Heart right ventricle (tissue), 16 donors: ENCODE data around the gene TCF3. TPM values are rescaled to one million over a fixed set of nuclear protein-coding genes. Genes with fewer than 3 reads are reported as not detected.

ENCODE experiments used
- ATAC-seq, 8 donors: fragments of 200-7000 bp; cut with Tn5 transposase; one replicate each; pipeline ENCODE4 v1.9.1; 2020; ENCODE audit warnings: mild to moderate bottlenecking in 8 of 8, moderate library complexity in 8 of 8, moderate number of reproducible peaks in 1 of 8
- DNase-seq, 2 donors: peaks; one replicate each; pipeline ENCODE4 v3.0.0-alpha.2; 2020
- H3K27ac ChIP-seq, 10 donors: fragments of 200-600 bp; sonication (generic) in 2 of 10; one replicate each; pipeline versions ENCODE4 v1.5.0 to v1.8.0; 2020 to 2022; ENCODE audit warnings: mild to moderate bottlenecking in 3 of 10
- H3K27me3 ChIP-seq, 7 donors: fragments of 200-600 bp; one replicate each; pipeline ENCODE4 v1.8.0; 2021 to 2022; ENCODE audit warnings: mild to moderate bottlenecking in 2 of 7
- H3K36me3 ChIP-seq, 9 donors: fragments of 200-600 bp; sonication (generic) in 1 of 9; one replicate each; pipeline versions ENCODE4 v1.5.0 to v1.8.0; 2020 to 2022; ENCODE audit warnings: mild to moderate bottlenecking in 2 of 9
- H3K4me1 ChIP-seq, 9 donors: fragments of 200-600 bp; sonication (generic) in 1 of 9; one replicate each; pipeline versions ENCODE4 v1.5.0 to v1.8.0; 2020 to 2022; ENCODE audit warnings: mild to moderate bottlenecking in 4 of 9
- H3K4me3 ChIP-seq, 10 donors: fragments of 200-600 bp; sonication (generic) in 2 of 10; one replicate each; pipeline versions ENCODE4 v1.5.0 to v1.8.0; 2020 to 2022; ENCODE audit warnings: mild to moderate bottlenecking in 7 of 10, moderate library complexity in 2 of 10
- H3K9me3 ChIP-seq, 11 donors: fragments of 200-600 bp in 10 of 11; sonication (generic) in 2 of 11; one replicate each; pipeline versions ENCODE4 v1.5.0 to v1.8.0; 2013 to 2022; ENCODE audit warnings: mild to moderate bottlenecking in 2 of 11, control low read depth in 1 of 11, moderate library complexity in 1 of 11
- CTCF ChIP-seq, 9 donors: fragments of 200-600 bp; sonication (generic) in 2 of 9; IDR thresholded peaks; one replicate each; pipeline versions ENCODE4 v1.5.0 to v1.8.0; 2021 to 2022; ENCODE audit warnings: antibody characterized with exemption in 9 of 9, mild to moderate bottlenecking in 5 of 9, moderate library complexity in 1 of 9
- WGBS, 2 donors: extraction: QIAGEN DNeasy Blood & Tissue Kit; methylation state at CpG; one replicate each; pipeline ENCODE4 v1.1.7; 2013; ENCODE audit warnings: inconsistent platforms in 1 of 2; 5-methylcytosine and 5-hydroxymethylcytosine counted together
- intact Hi-C, 10 donors: fragments of 100-400 bp; cut with DNase I; formaldehyde crosslinking; loops; one replicate each; pipeline versions ENCODE4 v1.11.1 to v1.14.2; 2022
- polyA plus RNA-seq, 2 donors: library from polyadenylated mRNA; stranded (reverse); fragments of 200-250 nt; gene quantifications; one replicate each; pipeline ENCODE4 v1.2.3, GENCODE V29; 2013
- total RNA-seq, 10 donors: library from RNA; stranded (reverse); fragmentation: NEBNext Ultra II Directional in 3 of 10; extraction: Animal tissue kit (Norgen Biotek cat#: 25700) in 3 of 10; gene quantifications; one replicate each; pipeline versions ENCODE4 v1.2.1 to v1.2.4, GENCODE V29; 2021 to 2023
- donor health status: Arrhythmogenic right ventricular cardiomyopathy.
- donor health status: ischemic (EF 13 %, LVEDD 7.1; RV severe dilation, severe dysfunction).
- donor health status: healthy with polysubstance abuse.
- donor health status: DM: no; HTN: yes; CAD: no.
- donor health status: DM: no; HTN: no; CAD: no.
- donor health status: ischemic (EF 25% LVEDD 6.9; RV normal size, moderate dysfunction).
- donor health status: ischemic (EF 25% LVEDD 5.7; RV mildly dilated, moderate dysfunction).
- donor health status: healthy.
- donor health status: DM: yes; HTN: yes; CAD: no.
- donor health status: Ischemic cardiomyopathy.
- donor health status: ischemic (EF 35%, LVEDD 5.7; RV mildly dilated, moderate dysfunction).
- donor health status: nonischemic (EF 11% LVEDD 7.7; RV severe dilation, severe dysfunction).
- donor health status: DM: yes; HTN: yes; CAD: no.
- donor health status: PGD.
- donor health status: ischemic (EF 29% LVEDD 5.4; RV normal size, mild dysfunction).
- donor health status: nonischemic (EF 23%, LVEDD 6.1; RV moderate dilation, normal function).

Gene TCF3
- total and polyA plus RNA-seq, 12 donors = 12.4 to 38.1 (median 19.5) TPM

- H3K4me1 ChIP-seq = peaks cover 0 to 25% (median 8%) of the 10 kb centered on the region in 9 donors
- H3K9me3 ChIP-seq = peaks cover 0 to 6% (median 0%) of the 10 kb centered on the region in 11 donors
- intact Hi-C loops = loop anchor here in 1 of 10 donors (5.0 kb wide), 1 partner anchor 47 kb away; no protein-coding TSS in a partner anchor
- TF ChIP-seq CTCF (IDR thresholded peaks at IDR 0.05) = no peak
- no peaks in the 10 kb centered on the region for H3K27me3 ChIP-seq
- no peak for ATAC-seq
- WGBS, 2 donors = 94 to 95% methylated on average over 38 to 41 of the region's 41 CpGs
- H3K27ac ChIP-seq = no peak overlapping the region
- DNase-seq = no peak
- H3K4me3 ChIP-seq = no peak overlapping the region
- peaks cover 0 to 99% (median 10%) of the 10 kb centered on the region in 9 donors for H3K36me3 ChIP-seq
Observed at GRCh38 chr19:1615156-1615765, 37.2 kb downstream of the TCF3 start.

GRCh38 chr19:1613808-1614570 is 38.4 kb downstream of the TCF3 start:
- Histone ChIP-seq H3K4me3 (no peak overlapping the region), H3K9me3 (peaks cover 0 to 6% (median 0%) of the 10 kb centered on the region in 11 donors), H3K27ac (no peak overlapping the region), H3K27me3 (no peaks in the 10 kb centered on the region), H3K4me1 (peaks cover 0 to 25% (median 8%) of the 10 kb centered on the region in 9 donors), H3K36me3 (peaks cover 0 to 94% (median 10%) of the 10 kb centered on the region in 9 donors)
- WGBS, 2 donors = 90 to 92% methylated on average over 29 of the region's 32 CpGs
- no peak for TF ChIP-seq CTCF (IDR thresholded peaks at IDR 0.05)
- ATAC-seq (no peak), DNase-seq (no peak)
- intact Hi-C loops = loop anchor here in 1 of 10 donors (5.0 kb wide), 1 partner anchor 33 kb away; no protein-coding TSS in a partner anchor

- H3K9me3 ChIP-seq = peaks cover 0 to 6% (median 0%) of the 10 kb centered on the region in 11 donors
- H3K4me1 ChIP-seq = peaks cover 0 to 23% (median 15%) of the 10 kb centered on the region in 9 donors
- TF ChIP-seq CTCF (IDR thresholded peaks at IDR 0.05) = no peak
- H3K27ac ChIP-seq = no peak overlapping the region
- ATAC-seq (no peak), DNase-seq (no peak)
- intact Hi-C loops = loop anchor here in 1 of 10 donors (5.0 kb wide), 1 partner anchor 34 kb away; no protein-coding TSS in a partner anchor
- 81 to 82% methylated on average over 9 of the region's 9 CpGs for WGBS, 2 donors
- no peak overlapping the region for H3K4me3 ChIP-seq
- peaks cover 0 to 87% (median 10%) of the 10 kb centered on the region in 9 donors for H3K36me3 ChIP-seq
- no peaks in the 10 kb centered on the region for H3K27me3 ChIP-seq
Observed at GRCh38 chr19:1613146-1613545, 39.3 kb downstream of the TCF3 start.
